Measurements from ENCODE around the gene IPCEF1. TPM values are rescaled to one million over a fixed set of nuclear protein-coding genes. Genes with fewer than 3 reads are reported as not detected.

IPCEF1 gene
- total and polyA plus RNA-seq, 2 of the 8 experiments (the other 6 are each of a cell fraction or from before 2014, with no cell fraction given): 0.41 to 0.78 TPM

- Histone ChIP-seq H3K23ac (ENCODE audit: insufficient read length) (no peak overlapping the region), H3K27me3 (replicated peaks in 1 of 4; ENCODE audit: control insufficient read depth in 3 of 4, extremely low read depth in 1 of 4, insufficient read depth in 3 of 4, low read length in 3 of 4) (no peaks in the 10 kb centered on the region), H3K9me3 (ENCODE audit: insufficient read depth in 2 of 2, low read depth in 1 of 2, low read length in 1 of 2) (no peaks in the 10 kb centered on the region), H2AFZ (ENCODE audit: low read length) (no peak overlapping the region; the same call in 1 of the 2 replicates), H3K27ac (ENCODE audit: low read depth, low read length) (no peak overlapping the region), H3K79me2 (ENCODE audit: control insufficient read depth in 1 of 2, insufficient read depth in 2 of 2, low read length in 2 of 2) (no peaks in the 10 kb centered on the region), H3K36me3 (ENCODE audit: control insufficient read depth in 2 of 4, insufficient read depth in 4 of 4, low read length in 3 of 4) (no peaks in the 10 kb centered on the region), H2BK15ac (ENCODE audit: low read length) (no peak overlapping the region), H3K4me1 (replicated peaks in 1 of 4; ENCODE audit: control insufficient read depth in 3 of 4, insufficient read depth in 4 of 4, low read length in 3 of 4) (peaks cover 0 to 5% (median 3%) of the 10 kb centered on the region in 4 experiments; a peak in 2 of 7 replicates), H2BK120ac (replicated peaks; ENCODE audit: low read depth, low read length) (no peak overlapping the region), H3K23me2 (ENCODE audit: low read depth, low read length) (no peaks in the 10 kb centered on the region), H2BK12ac (ENCODE audit: low read depth, low read length) (no peak overlapping the region), H4K5ac (ENCODE audit: insufficient read length, low read depth, low read length) (no peak overlapping the region), H3K4me3 (ENCODE audit: extremely low read depth in 1 of 4, insufficient read depth in 2 of 4, low read depth in 3 of 4, low read length in 4 of 4) (no peak overlapping the region), H2AK5ac (ENCODE audit: low read depth, low read length) (no peak overlapping the region), H3K9ac (replicated peaks in 1 of 4; ENCODE audit: extremely low read depth in 1 of 4, low read depth in 3 of 4, low read length in 3 of 4) (no peak overlapping the region), H3K14ac (ENCODE audit: insufficient read length) (no peak overlapping the region), H2BK20ac (ENCODE audit: low read length) (no peak overlapping the region), H4K91ac (replicated peaks; ENCODE audit: insufficient read length, low read length) (no peak overlapping the region), H3K79me1 (ENCODE audit: low read depth, low read length) (no peaks in the 10 kb centered on the region), H3K4ac (replicated peaks; ENCODE audit: insufficient read length, low read depth, low read length) (no peak overlapping the region), H3K56ac (replicated peaks; ENCODE audit: insufficient read length, low read depth, low read length) (no peak overlapping the region), H2BK5ac (ENCODE audit: low read depth, low read length) (no peak overlapping the region), H3K18ac (ENCODE audit: extremely low read depth, low read length) (no peak overlapping the region), H4K8ac (ENCODE audit: extremely low read depth, insufficient read depth, low read length) (no peak overlapping the region), H3K4me2 (ENCODE audit: insufficient read depth in 1 of 2, low read depth in 2 of 2, low read length in 2 of 2) (no peak overlapping the region), H4K20me1 (replicated peaks in 1 of 2; ENCODE audit: control insufficient read depth in 1 of 2, insufficient read depth in 2 of 2, low read length in 2 of 2) (no peaks in the 10 kb centered on the region)
- POLR2A ChIA-PET (ENCODE audit: partially characterized antibody): no interaction called here
- WGBS, 2 experiments (ENCODE audit: extremely low coverage in 1 of 2, insufficient coverage in 1 of 2, insufficient read length in 1 of 2, insufficient replicate concordance in 2 of 2, low coverage in 1 of 2, low lambda C conversion rate in 2 of 2, missing lambda C conversion rate in 1 of 2): 90% methylated on average over 6 of the region's 6 CpGs; no CpG with 5 or more reads in 1 of the 2 experiments
- DNase-seq (ENCODE audit: low read depth in 1 of 2, low spot score in 2 of 2) (no peak), FAIRE-seq (no peak)
- TF ChIP-seq RXRA (IDR thresholded peaks at IDR 0.05; ENCODE audit: insufficient read depth, low read depth, low read length) (no peak), CEBPB (IDR thresholded peaks at IDR 0.05; ENCODE audit: low read depth, low read length) (no peak), NRF1 (IDR thresholded peaks at IDR 0.05; ENCODE audit: low read depth, low read length) (no peak), GABPA (IDR thresholded peaks at IDR 0.05; ENCODE audit: borderline replicate concordance, insufficient read depth, low read length) (no peak), HDAC2 (IDR thresholded peaks at IDR 0.05; ENCODE audit: borderline replicate concordance in 1 of 2, low read depth in 2 of 2, low read length in 2 of 2) (no peak), POLR2AphosphoS5 (IDR thresholded peaks at IDR 0.05; ENCODE audit: low read depth, low read length) (no peak)
- CTCF ChIA-PET (ENCODE audit: partially characterized antibody): no interaction called here
These were observed 137.8 kb downstream of the IPCEF1 start for GRCh38 chr6:154218787-154219186.
